ENCODE measurements around the gene GINS1. TPM values are rescaled to one million over a fixed set of nuclear protein-coding genes. Genes with fewer than 3 reads are reported as not detected.

GINS1 gene
- total and polyA plus RNA-seq, 2 of the 8 experiments (the other 6 are each of a cell fraction or from before 2014, with no cell fraction given): 44.7 to 68.4 TPM

DNA sequence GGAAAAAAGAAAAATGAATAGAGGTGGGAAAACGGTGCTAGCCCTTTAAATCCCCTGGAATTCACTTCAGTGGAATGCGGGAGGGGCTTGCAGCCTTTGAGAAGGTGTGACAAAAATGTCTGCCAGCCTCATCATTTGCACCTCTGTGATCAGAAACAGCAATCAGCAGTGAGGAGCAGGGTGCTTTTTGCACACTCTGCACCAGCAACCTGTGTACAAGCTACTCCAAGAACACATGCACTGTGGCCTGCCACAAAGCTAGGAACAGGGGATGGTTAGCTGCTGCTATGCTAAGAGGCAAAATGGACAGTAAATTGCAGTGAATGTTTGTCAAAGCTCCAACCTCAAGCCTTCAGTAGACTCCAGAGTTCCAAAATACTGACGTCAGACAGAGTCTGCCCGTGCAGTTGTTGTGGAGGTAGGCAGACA is 29.7 kb downstream of the GINS1 start (continued):
- TF ChIP-seq, protein P1, sequence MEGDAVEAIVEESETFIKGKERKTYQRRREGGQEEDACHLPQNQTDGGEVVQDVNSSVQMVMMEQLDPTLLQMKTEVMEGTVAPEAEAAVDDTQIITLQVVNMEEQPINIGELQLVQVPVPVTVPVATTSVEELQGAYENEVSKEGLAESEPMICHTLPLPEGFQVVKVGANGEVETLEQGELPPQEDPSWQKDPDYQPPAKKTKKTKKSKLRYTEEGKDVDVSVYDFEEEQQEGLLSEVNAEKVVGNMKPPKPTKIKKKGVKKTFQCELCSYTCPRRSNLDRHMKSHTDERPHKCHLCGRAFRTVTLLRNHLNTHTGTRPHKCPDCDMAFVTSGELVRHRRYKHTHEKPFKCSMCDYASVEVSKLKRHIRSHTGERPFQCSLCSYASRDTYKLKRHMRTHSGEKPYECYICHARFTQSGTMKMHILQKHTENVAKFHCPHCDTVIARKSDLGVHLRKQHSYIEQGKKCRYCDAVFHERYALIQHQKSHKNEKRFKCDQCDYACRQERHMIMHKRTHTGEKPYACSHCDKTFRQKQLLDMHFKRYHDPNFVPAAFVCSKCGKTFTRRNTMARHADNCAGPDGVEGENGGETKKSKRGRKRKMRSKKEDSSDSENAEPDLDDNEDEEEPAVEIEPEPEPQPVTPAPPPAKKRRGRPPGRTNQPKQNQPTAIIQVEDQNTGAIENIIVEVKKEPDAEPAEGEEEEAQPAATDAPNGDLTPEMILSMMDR (IDR thresholded peaks at IDR 0.05; ENCODE audit: control extremely low read depth in 1 of 3, insufficient read depth in 1 of 3, low read depth in 1 of 3, low read length in 3 of 3): no peak

Measured in H1 (cell line).